ENCODE results near the gene SUCLA2.

SUCLA2 gene

DNA sequence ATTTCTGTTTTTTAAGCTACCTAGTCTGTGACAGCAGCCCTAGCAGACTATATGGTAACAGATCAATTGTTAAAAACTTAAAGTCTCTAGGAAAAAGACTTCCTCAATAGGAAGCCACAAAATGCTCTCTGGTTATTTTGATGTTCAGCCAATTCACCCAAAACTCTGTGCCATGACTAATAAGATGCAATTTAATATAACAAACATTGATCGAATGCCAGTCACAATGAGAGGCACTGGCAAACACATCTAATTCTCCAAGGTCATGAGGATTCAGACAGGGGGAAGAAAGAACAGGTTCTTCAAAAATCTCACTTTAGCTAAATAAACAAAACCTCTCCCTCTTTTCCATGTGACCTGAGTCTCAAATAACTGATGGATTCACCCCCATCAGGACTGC lies 107.5 kb downstream of the SUCLA2 start:
- DNase-seq (ENCODE audit: low spot score), result no peak
- TF ChIP-seq, protein P1, sequence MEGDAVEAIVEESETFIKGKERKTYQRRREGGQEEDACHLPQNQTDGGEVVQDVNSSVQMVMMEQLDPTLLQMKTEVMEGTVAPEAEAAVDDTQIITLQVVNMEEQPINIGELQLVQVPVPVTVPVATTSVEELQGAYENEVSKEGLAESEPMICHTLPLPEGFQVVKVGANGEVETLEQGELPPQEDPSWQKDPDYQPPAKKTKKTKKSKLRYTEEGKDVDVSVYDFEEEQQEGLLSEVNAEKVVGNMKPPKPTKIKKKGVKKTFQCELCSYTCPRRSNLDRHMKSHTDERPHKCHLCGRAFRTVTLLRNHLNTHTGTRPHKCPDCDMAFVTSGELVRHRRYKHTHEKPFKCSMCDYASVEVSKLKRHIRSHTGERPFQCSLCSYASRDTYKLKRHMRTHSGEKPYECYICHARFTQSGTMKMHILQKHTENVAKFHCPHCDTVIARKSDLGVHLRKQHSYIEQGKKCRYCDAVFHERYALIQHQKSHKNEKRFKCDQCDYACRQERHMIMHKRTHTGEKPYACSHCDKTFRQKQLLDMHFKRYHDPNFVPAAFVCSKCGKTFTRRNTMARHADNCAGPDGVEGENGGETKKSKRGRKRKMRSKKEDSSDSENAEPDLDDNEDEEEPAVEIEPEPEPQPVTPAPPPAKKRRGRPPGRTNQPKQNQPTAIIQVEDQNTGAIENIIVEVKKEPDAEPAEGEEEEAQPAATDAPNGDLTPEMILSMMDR (IDR thresholded peaks at IDR 0.05; ENCODE audit: poor library complexity, severe bottlenecking), result no peak
- Histone ChIP-seq H3K27me3 (ENCODE audit: insufficient read depth, poor library complexity, severe bottlenecking) (no peaks in the 10 kb centered on the region), H3K4me1 (ENCODE audit: insufficient read depth, poor library complexity, severe bottlenecking) (peaks cover 17% of the 10 kb centered on the region), H3K9me3 (ENCODE audit: severe bottlenecking) (no peaks in the 10 kb centered on the region), H3K36me3 (ENCODE audit: low read depth) (no peaks in the 10 kb centered on the region), H3K27ac (ENCODE audit: poor library complexity, severe bottlenecking) (no peak overlapping the region), H3K4me3 (ENCODE audit: severe bottlenecking) (no peak overlapping the region)
- no peak for ATAC-seq (ENCODE audit: low read depth)

Measured in RWPE2 (cell line).